ENCODE results near the gene PROX1.

PROX1 gene

DNA sequence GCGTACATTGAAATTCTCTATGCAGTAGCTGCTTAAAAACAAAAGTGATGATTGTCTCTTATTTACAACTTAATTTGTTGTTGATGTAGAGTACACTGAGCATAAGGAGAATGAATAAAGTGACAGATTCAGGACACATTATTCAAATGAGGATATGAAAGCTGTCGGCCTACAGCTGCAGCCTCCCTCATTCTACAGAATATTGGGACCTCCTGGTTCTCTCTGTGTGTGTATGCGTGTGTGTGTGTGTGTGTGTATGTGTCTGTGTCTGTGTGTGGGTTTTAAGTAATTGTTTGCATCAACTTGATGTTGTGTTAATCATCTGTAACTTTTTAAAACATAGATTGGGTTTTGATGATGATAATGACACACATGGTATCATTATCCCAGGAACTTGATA lies 17.9 kb downstream of the PROX1 start:
- Histone ChIP-seq H2AFZ (ENCODE audit: low read depth, low read length) (no peak overlapping the region), H3K4me3 (ENCODE audit: low read depth in 1 of 2, low read length in 2 of 2) (no peak overlapping the region), H3K4me1 (ENCODE audit: insufficient read depth, low read length) (peaks cover 6% of the 10 kb centered on the region; the same call in 1 of the 2 replicates), H3K27me3 (ENCODE audit: insufficient read depth, low read length, poor library complexity) (no peaks in the 10 kb centered on the region), H3K9ac (ENCODE audit: low read depth, low read length) (no peak overlapping the region), H3K27ac (ENCODE audit: low read length) (no peak overlapping the region), H4K20me1 (ENCODE audit: insufficient read depth, low read length) (no peaks in the 10 kb centered on the region), H3K4me2 (ENCODE audit: insufficient read depth, low read length) (no peak overlapping the region), H3K9me3 (ENCODE audit: insufficient read depth, low read length, severe bottlenecking) (no peaks in the 10 kb centered on the region), H3K79me2 (ENCODE audit: insufficient read depth, low read length) (no peaks in the 10 kb centered on the region), H3K36me3 (ENCODE audit: insufficient read depth, low read length) (no peaks in the 10 kb centered on the region)
- ATAC-seq (ENCODE audit: insufficient read depth, low read depth) (no peak), DNase-seq (no peak)
- TF ChIP-seq CTCF (IDR thresholded peaks at IDR 0.05; ENCODE audit: borderline replicate concordance, extremely low read depth, low read length, poor library complexity, severe bottlenecking): no peak
- no peak for TF ChIP-seq EZH2 (IDR thresholded peaks at IDR 0.05; ENCODE audit: borderline replicate concordance, low read depth, low read length, severe bottlenecking)

DNA sequence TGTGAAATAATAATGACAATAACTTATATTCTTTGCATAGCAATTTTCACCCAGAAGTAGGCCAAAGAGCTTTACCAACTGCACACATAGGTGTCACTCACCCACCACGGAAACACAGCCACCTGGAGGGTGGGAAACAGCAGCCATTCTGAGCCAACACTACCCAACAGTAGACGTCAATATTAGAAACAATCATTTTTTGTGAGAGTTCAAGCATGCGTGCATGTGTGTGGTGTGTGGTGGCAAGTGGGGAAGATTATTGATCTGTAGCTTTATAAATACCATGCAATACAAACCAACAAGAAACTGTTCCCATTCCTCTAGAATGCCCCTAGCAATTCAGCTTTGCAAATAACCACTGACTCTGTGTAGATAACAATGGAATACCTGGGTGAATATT lies 19.1 kb downstream of the PROX1 start:
- TF ChIP-seq CTCF (IDR thresholded peaks at IDR 0.05; ENCODE audit: borderline replicate concordance, extremely low read depth, low read length, poor library complexity, severe bottlenecking): no peak
- TF ChIP-seq EZH2 (IDR thresholded peaks at IDR 0.05; ENCODE audit: borderline replicate concordance, low read depth, low read length, severe bottlenecking): no peak
- no peaks in the 10 kb centered on the region for H3K36me3 ChIP-seq (ENCODE audit: insufficient read depth, low read length)

GRCh38 chr1:214008347-214008746 lies 20.6 kb downstream of the PROX1 start:
- H3K36me3 ChIP-seq (ENCODE audit: insufficient read depth, low read length): no peaks in the 10 kb centered on the region
- H3K27me3 ChIP-seq (ENCODE audit: insufficient read depth, low read length, poor library complexity): no peaks in the 10 kb centered on the region
- no peaks in the 10 kb centered on the region for H4K20me1 ChIP-seq (ENCODE audit: insufficient read depth, low read length)
- H3K4me3 ChIP-seq (ENCODE audit: low read depth in 1 of 2, low read length in 2 of 2): no peak overlapping the region
- no peak overlapping the region for H3K9ac ChIP-seq (ENCODE audit: low read depth, low read length)
- no peaks in the 10 kb centered on the region for H3K4me1 ChIP-seq (ENCODE audit: insufficient read depth, low read length)
- TF ChIP-seq CTCF (IDR thresholded peaks at IDR 0.05; ENCODE audit: borderline replicate concordance, extremely low read depth, low read length, poor library complexity, severe bottlenecking): no peak
- TF ChIP-seq EZH2 (IDR thresholded peaks at IDR 0.05; ENCODE audit: borderline replicate concordance, low read depth, low read length, severe bottlenecking): no peak
- no peak for ATAC-seq (ENCODE audit: insufficient read depth, low read depth)
- DNase-seq: no peak
- H3K9me3 ChIP-seq (ENCODE audit: insufficient read depth, low read length, severe bottlenecking): no peaks in the 10 kb centered on the region
- H3K4me2 ChIP-seq (ENCODE audit: insufficient read depth, low read length): no peak overlapping the region
- no peak overlapping the region for H2AFZ ChIP-seq (ENCODE audit: low read depth, low read length)
- H3K79me2 ChIP-seq (ENCODE audit: insufficient read depth, low read length): no peaks in the 10 kb centered on the region
- H3K27ac ChIP-seq (ENCODE audit: low read length): no peak overlapping the region

More for the DNA sequence above, 19.1 kb downstream of the PROX1 start:
- no peak overlapping the region for H3K9ac ChIP-seq (ENCODE audit: low read depth, low read length)
- H3K79me2 ChIP-seq (ENCODE audit: insufficient read depth, low read length): no peaks in the 10 kb centered on the region
- no peak overlapping the region for H2AFZ ChIP-seq (ENCODE audit: low read depth, low read length)
- no peaks in the 10 kb centered on the region for H4K20me1 ChIP-seq (ENCODE audit: insufficient read depth, low read length)
- no peak for ATAC-seq (ENCODE audit: insufficient read depth, low read depth)
- no peaks in the 10 kb centered on the region for H3K27me3 ChIP-seq (ENCODE audit: insufficient read depth, low read length, poor library complexity)
- H3K9me3 ChIP-seq (ENCODE audit: insufficient read depth, low read length, severe bottlenecking): no peaks in the 10 kb centered on the region
- no peak overlapping the region for H3K4me3 ChIP-seq (ENCODE audit: low read depth in 1 of 2, low read length in 2 of 2)
- peaks cover 6% of the 10 kb centered on the region; the same call in 1 of the 2 replicates for H3K4me1 ChIP-seq (ENCODE audit: insufficient read depth, low read length)
- H3K4me2 ChIP-seq (ENCODE audit: insufficient read depth, low read length): no peak overlapping the region
- H3K27ac ChIP-seq (ENCODE audit: low read length): no peak overlapping the region
- DNase-seq: no peak

Measured in DND-41 (cell line).